WTC11 (cell line): Measurements from ENCODE around the gene RWDD4. TPM values are rescaled to one million over a fixed set of nuclear protein-coding genes. Genes with fewer than 3 reads are reported as not detected.
A peak's percentile ranks its signal among the peaks of the same experiment; 100 is the strongest.

Experiments
- ATAC-seq: fragments of 200-7000 bp; cut with Tn5 transposase; 2 replicates; pipeline ENCODE4 v1.10.0; 2021; ENCODE audit warnings: mild to moderate bottlenecking, moderate library complexity
- Bru-seq: library from RNA; stranded (reverse); fragments of 400-500 nt; gene quantifications from one replicate; lab custom pipeline; 2021; lab: Mats Ljungman, UMichigan
- CTCF ChIA-PET: fragments of 300-600 bp; sonication (Branson Sonifier 250); formaldehyde crosslinking; loops from one replicate; lab custom pipeline; 2021; ENCODE audit warnings: antibody characterized with exemption; lab: Charles Lee
- POLR2A ChIA-PET: fragments of 350-600 bp; sonication (Branson Sonifier 250); formaldehyde crosslinking; loops from one replicate; lab custom pipeline; 2021; ENCODE audit warnings: antibody characterized with exemption; lab: Charles Lee
- DNase-seq: peaks from one replicate; pipeline ENCODE4 v3.0.0; 2021; ENCODE audit warnings: low spot score
- H3K27ac Mint-ChIP-seq: 2 replicates; pipeline ENCODE4 v1.8.0; 2021; ENCODE audit warnings: mixed read lengths
- H3K27me3 Mint-ChIP-seq: 2 replicates; pipeline ENCODE4 v1.8.0; 2021; ENCODE audit warnings: low read depth, mild to moderate bottlenecking, moderate library complexity, mixed read lengths
- H3K36me3 Mint-ChIP-seq: 2 replicates; pipeline ENCODE4 v1.8.0; 2021; ENCODE audit warnings: mixed read lengths
- H3K4me1 Mint-ChIP-seq: 2 replicates; pipeline ENCODE4 v1.8.0; 2022; ENCODE audit warnings: mixed read lengths
- H3K4me3 Mint-ChIP-seq: 2 replicates; pipeline ENCODE4 v1.8.0; 2021; ENCODE audit warnings: mild to moderate bottlenecking, moderate library complexity, mixed read lengths
- H3K9me3 Mint-ChIP-seq: 2 replicates; pipeline ENCODE4 v1.8.0; 2021; ENCODE audit warnings: mixed read lengths
- AR ChIP-seq: fragments of 250-450 bp; sonication (Bioruptor Pico); IDR thresholded peaks from 2 replicates; pipeline ENCODE4 v1.9.0; 2021; ENCODE audit warnings: mild to moderate bottlenecking
- ARID4B ChIP-seq: sonication (generic); formaldehyde crosslinking; IDR thresholded peaks from 2 replicates; pipeline ENCODE4 v1.8.0; 2023; ENCODE audit warnings: missing genetic modification reagents, mild to moderate bottlenecking, borderline replicate concordance
- ATF1 ChIP-seq: sonication (generic); formaldehyde crosslinking; IDR thresholded peaks from 2 replicates; pipeline ENCODE4 v1.8.1; 2023; ENCODE audit warnings: mild to moderate bottlenecking, moderate library complexity, missing genetic modification reagents
- CREB1 ChIP-seq: sonication (generic); formaldehyde crosslinking; IDR thresholded peaks from 2 replicates; pipeline ENCODE4 v1.8.0; 2023; ENCODE audit warnings: mild to moderate bottlenecking, missing genetic modification reagents
- CREM ChIP-seq: sonication (generic); formaldehyde crosslinking; IDR thresholded peaks from 2 replicates; pipeline ENCODE4 v1.8.1; 2022; ENCODE audit warnings: mild to moderate bottlenecking, missing genetic modification reagents, moderate library complexity
- E2F5 ChIP-seq: sonication (generic); formaldehyde crosslinking; IDR thresholded peaks from 2 replicates; pipeline ENCODE4 v1.8.1; 2022; ENCODE audit warnings: mild to moderate bottlenecking, moderate library complexity, missing genetic modification reagents
- EMX1 ChIP-seq: fragments of 250-450 bp; sonication (Bioruptor Pico); IDR thresholded peaks from 2 replicates; pipeline ENCODE4 v1.8.0; 2021; ENCODE audit warnings: mild to moderate bottlenecking
- ETV6 ChIP-seq: sonication (generic); formaldehyde crosslinking; IDR thresholded peaks from 2 replicates; pipeline ENCODE4 v1.8.1; 2022; ENCODE audit warnings: mild to moderate bottlenecking, missing genetic modification reagents
- FOXK1 ChIP-seq: sonication (generic); formaldehyde crosslinking; IDR thresholded peaks from 2 replicates; pipeline ENCODE4 v1.8.0; 2022; ENCODE audit warnings: mild to moderate bottlenecking, moderate library complexity, missing genetic modification reagents
- FOXP1 ChIP-seq: sonication (generic); formaldehyde crosslinking; IDR thresholded peaks from 2 replicates; pipeline ENCODE4 v1.8.0; 2022; ENCODE audit warnings: missing genetic modification reagents, mild to moderate bottlenecking, moderate library complexity, borderline replicate concordance
- GABPB1 ChIP-seq: sonication (generic); formaldehyde crosslinking; IDR thresholded peaks from 2 replicates; pipeline ENCODE4 v1.8.1; 2023; ENCODE audit warnings: mild to moderate bottlenecking, missing genetic modification reagents
- HMGXB4 ChIP-seq: sonication (generic); formaldehyde crosslinking; IDR thresholded peaks from 2 replicates; pipeline ENCODE4 v1.8.1; 2023; ENCODE audit warnings: mild to moderate bottlenecking, moderate library complexity, missing genetic modification reagents
- JUN ChIP-seq: sonication (generic); formaldehyde crosslinking; IDR thresholded peaks from 2 replicates; pipeline ENCODE4 v1.8.0; 2023; ENCODE audit warnings: mild to moderate bottlenecking, missing genetic modification reagents
- KAT7 ChIP-seq: sonication (generic); formaldehyde crosslinking; IDR thresholded peaks from 2 replicates; pipeline ENCODE4 v1.8.1; 2023; ENCODE audit warnings: missing genetic modification reagents, mild to moderate bottlenecking, borderline replicate concordance
- MAX ChIP-seq: sonication (generic); formaldehyde crosslinking; IDR thresholded peaks from 2 replicates; pipeline ENCODE4 v1.8.0; 2022; ENCODE audit warnings: mild to moderate bottlenecking, missing genetic modification reagents
- NFATC4 ChIP-seq: fragments of 250-450 bp; sonication (Bioruptor Pico); IDR thresholded peaks from 2 replicates; pipeline ENCODE4 v1.9.0; 2021; ENCODE audit warnings: mild to moderate bottlenecking
- NFYB ChIP-seq: sonication (generic); formaldehyde crosslinking; conservative IDR thresholded peaks from 2 replicates; pipeline ENCODE4 v1.8.0; 2022; ENCODE audit warnings: low read depth, missing genetic modification reagents
- NR2C2 ChIP-seq: sonication (generic); formaldehyde crosslinking; IDR thresholded peaks from 2 replicates; pipeline ENCODE4 v1.8.0; 2022; ENCODE audit warnings: mild to moderate bottlenecking, missing genetic modification reagents
- SMAD3 ChIP-seq: sonication (generic); formaldehyde crosslinking; IDR thresholded peaks from 2 replicates; pipeline ENCODE4 v1.8.0; 2022; ENCODE audit warnings: missing genetic modification reagents, mild to moderate bottlenecking, borderline replicate concordance
- SP1 ChIP-seq: sonication (generic); formaldehyde crosslinking; conservative IDR thresholded peaks from 2 replicates; pipeline ENCODE4 v1.8.1; 2022; ENCODE audit warnings: missing genetic modification reagents
- TP53 ChIP-seq: sonication (generic); formaldehyde crosslinking; IDR thresholded peaks from 2 replicates; pipeline ENCODE4 v1.8.1; 2023; ENCODE audit warnings: mild to moderate bottlenecking, missing genetic modification reagents
- USF2 ChIP-seq: sonication (generic); formaldehyde crosslinking; IDR thresholded peaks from 2 replicates; pipeline ENCODE4 v1.8.1; 2023; ENCODE audit warnings: mild to moderate bottlenecking, missing genetic modification reagents, moderate library complexity
- ZNF232 ChIP-seq: sonication (generic); formaldehyde crosslinking; IDR thresholded peaks from 2 replicates; pipeline ENCODE4 v1.8.0; 2022; ENCODE audit warnings: mild to moderate bottlenecking, missing genetic modification reagents
- ZNF416 ChIP-seq: fragments of 250-450 bp; sonication (Bioruptor Pico); IDR thresholded peaks from 2 replicates; pipeline ENCODE4 v1.9.0; 2021; ENCODE audit warnings: mild to moderate bottlenecking, inconsistent platforms
- long read RNA-seq, 3 experiments: library from RNA in 1 of 3; library from capped mRNA in 1 of 3; library from polyadenylated mRNA in 1 of 3; unstranded in 2 of 3; stranded (forward) in 1 of 3; transcript quantifications; one replicate each; pipeline ENCODE4 v2.0.0, GENCODE V29; 2021
- total RNA-seq: library from RNA; stranded (reverse); gene quantifications from 3 replicates; pipeline ENCODE4 v1.2.3, GENCODE V29; 2021

Gene RWDD4
- total RNA-seq (15.6 to 17.8 TPM (median 16.4 TPM) in 3 replicates), Bru-seq, nascent RNA (percentile 78 among the genes with signal in this experiment)
- long read RNA-seq, experiment 1, transcript RWDD4-202 (7 exons, 2,590 nt), result major isoform, 52 of 75 reads
- long read RNA-seq, experiment 1, partial matches to known transcripts, result 1 of 75 reads
- long read RNA-seq, experiment 1, other reads (novel, unspliced or antisense), result 22 of 75 reads
- long read RNA-seq, experiment 2, transcript RWDD4-202 (7 exons, 2,590 nt), result major isoform, 14 of 27 reads
- long read RNA-seq, experiment 2, partial matches to known transcripts, result 0 of 27 reads
- long read RNA-seq, experiment 2, other reads (novel, unspliced or antisense), result 13 of 27 reads
- long read RNA-seq, experiment 3, transcript RWDD4-202 (7 exons, 2,590 nt), result major isoform, 25 of 31 reads
- long read RNA-seq, experiment 3, partial matches to known transcripts, result 0 of 31 reads
- long read RNA-seq, experiment 3, other reads (novel, unspliced or antisense), result 6 of 31 reads

GRCh38 chr4:183659029-183659871 lies at the start of gene RWDD4, which contains the start of gene TRAPPC11:
Gene RWDD4 (minus strand): TSS chr4:183659185. CDS start chr4:183658952, 233 bp downstream.
Gene TRAPPC11 (plus strand): TSS chr4:183659293. CDS start chr4:183663868, 4,575 bp downstream.
- peaks cover 19% of the 10 kb centered on the region for H3K4me1 Mint-ChIP-seq
- H3K4me3 Mint-ChIP-seq, result peak within 1 kb of the TSS; percentile 86
- CTCF ChIA-PET, result interaction anchor here (0.6 kb wide), 1 partner anchor 22 kb away, joined by 3 read pairs; no protein-coding TSS in a partner anchor
- H3K27ac Mint-ChIP-seq, result peak within 1 kb of the TSS; percentile 91
- peaks cover 8% of the 10 kb centered on the region; the same call in 1 of the 2 replicates for H3K36me3 Mint-ChIP-seq
- ATAC-seq (peak; percentile 99), DNase-seq (peak; percentile 97)
- H3K9me3 Mint-ChIP-seq, result no peaks in the 10 kb centered on the region
- no peaks in the 10 kb centered on the region for H3K27me3 Mint-ChIP-seq
- POLR2A ChIA-PET, result no interaction called here
- TF ChIP-seq MAX (peak; percentile 62; the same call in 1 of the 2 replicates), SP1 (CRISPR knock-in tag) (peak; percentile 47), GABPB1 (CRISPR knock-in tag) (peak; percentile 67; the same call in 1 of the 2 replicates), NFATC4 (no peak), FOXP1 (CRISPR knock-in tag) (peak; percentile 39), USF2 (CRISPR knock-in tag) (0 out of 2 replicates have a peak, but pooled peaks have one; percentile 14), NR2C2 (CRISPR knock-in tag) (0 out of 2 replicates have a peak, but pooled peaks have one; percentile 20), NFYB (peak; percentile 80), ZNF416 (0 out of 2 replicates have a peak, but pooled peaks have one; percentile 61), TP53 (CRISPR knock-in tag) (peak; percentile 43; the same call in 1 of the 2 replicates), E2F5 (CRISPR knock-in tag) (peak; percentile 71; the same call in 1 of the 2 replicates), ARID4B (CRISPR knock-in tag) (peak; percentile 77; the same call in 1 of the 2 replicates), ETV6 (CRISPR knock-in tag) (peak; percentile 85), EMX1 (CRISPR knock-in tag) (no peak), ATF1 (peak; percentile 81; the same call in 1 of the 2 replicates), CREB1 (0 out of 2 replicates have a peak, but pooled peaks have one; percentile 49), JUN (CRISPR knock-in tag) (no peak), HMGXB4 (CRISPR knock-in tag) (peak; percentile 98), SMAD3 (CRISPR knock-in tag) (no peak), KAT7 (CRISPR knock-in tag) (peak; percentile 77; the same call in 1 of the 2 replicates), AR (no peak), FOXK1 (CRISPR knock-in tag) (peak; percentile 50), CREM (CRISPR knock-in tag) (peak; percentile 87), ZNF232 (CRISPR knock-in tag) (0 out of 2 replicates have a peak, but pooled peaks have one; percentile 36)
